SK-N-SH (cell line): Measurements from ENCODE around the gene CDH22.

Experiments
- EP300 ChIP-seq, 2 experiments: IDR thresholded peaks; 2 replicates each; pipeline versions ENCODE4 v1.4.0 to v1.6.1; 2012; ENCODE audit warnings: borderline replicate concordance in 1 of 2, low read depth in 1 of 2, low read length in 1 of 2
- MXI1 ChIP-seq: IDR thresholded peaks from 2 replicates; pipeline ENCODE4 v1.6.1; 2012; ENCODE audit warnings: mild to moderate bottlenecking, low read depth, low read length, improper control_type of control experiment
- RAD21 ChIP-seq: IDR thresholded peaks from 2 replicates; pipeline ENCODE4 v1.6.1; 2012; ENCODE audit warnings: mild to moderate bottlenecking, low read length
- RCOR1 ChIP-seq: fragments of 150-350 bp; IDR thresholded peaks from 2 replicates; pipeline ENCODE4 v1.6.1; 2017; ENCODE audit warnings: antibody characterized with exemption, low read length
- TF ChIP-seq, protein P1 (sequence below): fragments of 200-600 bp; sonication (generic); IDR thresholded peaks from 2 replicates; pipeline ENCODE4 v1.6.1; 2017; ENCODE audit warnings: antibody characterized with exemption, mild to moderate bottlenecking, moderate library complexity

DNA sequence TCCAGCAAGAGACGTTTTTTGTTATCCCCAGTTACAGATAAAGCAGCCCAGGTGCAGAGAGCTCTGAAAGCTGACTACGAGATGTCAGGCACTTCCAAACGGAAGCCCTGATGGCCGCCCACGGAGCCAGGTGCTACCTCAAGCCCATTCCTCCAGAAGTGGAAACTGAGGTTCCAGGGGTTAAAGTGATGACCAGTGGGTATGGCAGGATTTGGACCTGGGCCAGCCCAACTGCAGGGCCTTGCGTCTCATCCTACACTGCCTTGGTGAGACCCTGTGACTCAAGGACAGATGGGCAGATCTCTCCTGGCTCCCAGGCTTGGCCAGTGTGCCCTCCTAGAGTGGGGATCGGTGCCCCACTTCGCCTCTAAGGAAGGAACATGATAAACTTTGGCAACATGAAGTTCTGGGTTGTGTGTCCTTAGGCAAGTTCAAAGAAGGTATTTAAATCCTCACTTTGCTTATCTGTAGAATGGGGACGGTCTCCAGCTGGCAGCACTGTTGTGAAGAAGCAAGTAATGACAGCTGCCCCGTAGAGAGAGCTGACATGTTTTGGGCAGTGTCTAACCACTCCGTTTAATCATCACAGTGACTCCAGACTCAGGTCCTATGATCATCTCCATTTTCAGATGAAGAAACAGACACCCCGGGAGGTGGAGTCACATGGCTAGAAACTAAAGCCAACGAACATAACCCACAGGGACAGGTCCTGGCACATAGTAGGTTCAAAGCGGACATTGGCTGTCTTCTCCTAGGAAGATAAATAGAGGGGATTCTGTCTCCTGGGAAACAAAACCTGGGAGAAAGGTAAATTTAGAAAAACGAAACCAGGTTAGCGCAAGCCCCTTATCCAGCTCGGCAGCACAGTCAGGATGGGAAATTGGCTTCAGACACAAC is 34.4 kb upstream of the CDH22 start:
- TF ChIP-seq, protein P1, sequence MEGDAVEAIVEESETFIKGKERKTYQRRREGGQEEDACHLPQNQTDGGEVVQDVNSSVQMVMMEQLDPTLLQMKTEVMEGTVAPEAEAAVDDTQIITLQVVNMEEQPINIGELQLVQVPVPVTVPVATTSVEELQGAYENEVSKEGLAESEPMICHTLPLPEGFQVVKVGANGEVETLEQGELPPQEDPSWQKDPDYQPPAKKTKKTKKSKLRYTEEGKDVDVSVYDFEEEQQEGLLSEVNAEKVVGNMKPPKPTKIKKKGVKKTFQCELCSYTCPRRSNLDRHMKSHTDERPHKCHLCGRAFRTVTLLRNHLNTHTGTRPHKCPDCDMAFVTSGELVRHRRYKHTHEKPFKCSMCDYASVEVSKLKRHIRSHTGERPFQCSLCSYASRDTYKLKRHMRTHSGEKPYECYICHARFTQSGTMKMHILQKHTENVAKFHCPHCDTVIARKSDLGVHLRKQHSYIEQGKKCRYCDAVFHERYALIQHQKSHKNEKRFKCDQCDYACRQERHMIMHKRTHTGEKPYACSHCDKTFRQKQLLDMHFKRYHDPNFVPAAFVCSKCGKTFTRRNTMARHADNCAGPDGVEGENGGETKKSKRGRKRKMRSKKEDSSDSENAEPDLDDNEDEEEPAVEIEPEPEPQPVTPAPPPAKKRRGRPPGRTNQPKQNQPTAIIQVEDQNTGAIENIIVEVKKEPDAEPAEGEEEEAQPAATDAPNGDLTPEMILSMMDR: no peak
- TF ChIP-seq RCOR1 (no peak), RAD21 (no peak), MXI1 (no peak), EP300 (IDR thresholded peaks at IDR 0.05; ENCODE audit: borderline replicate concordance in 1 of 2, low read depth in 1 of 2, low read length in 1 of 2) (no peak)
